SK-N-SH treated with all-trans-retinoic acid at 6 μM for 48 hours (cell line): ENCODE data around the gene CHAF1B.

Experiments
- ATAC-seq: fragments of 200-7000 bp; cut with Tn5 transposase; 3 replicates; pipeline ENCODE4 v1.9.1; 2020; ENCODE audit warnings: mild to moderate bottlenecking, moderate library complexity
- ARNTL ChIP-seq: fragments of 450-650 bp; formaldehyde crosslinking; IDR thresholded peaks from 2 replicates; pipeline ENCODE4 v1.5.0; 2020; ENCODE audit warnings: low read depth, mild to moderate bottlenecking, moderate library complexity, borderline replicate concordance
- BACH2 ChIP-seq: fragments of 250-450 bp; sonication (Bioruptor Pico); IDR thresholded peaks from 2 replicates; pipeline ENCODE4 v1.9.0; 2021; ENCODE audit warnings: mild to moderate bottlenecking, borderline replicate concordance
- CSDC2 ChIP-seq: fragments of 250-450 bp; sonication (Bioruptor Pico); IDR thresholded peaks from 2 replicates; pipeline ENCODE4 v1.5.0; 2020; ENCODE audit warnings: mild to moderate bottlenecking, moderate library complexity
- GLIS3 ChIP-seq: fragments of 250-450 bp; sonication (Bioruptor Pico); IDR thresholded peaks from 2 replicates; pipeline ENCODE4 v1.5.0; 2020; ENCODE audit warnings: mild to moderate bottlenecking, moderate library complexity
- ISL1 ChIP-seq: fragments of 250-450 bp; sonication (Bioruptor Pico); IDR thresholded peaks from 2 replicates; pipeline ENCODE4 v2.1.2; 2022; ENCODE audit warnings: mild to moderate bottlenecking, moderate library complexity
- OSR1 ChIP-seq: fragments of 250-450 bp; sonication (Bioruptor Pico); IDR thresholded peaks from 2 replicates; pipeline ENCODE4 v1.8.0; 2022; ENCODE audit warnings: moderate library complexity, mild to moderate bottlenecking, inconsistent platforms
- PPARA ChIP-seq: fragments of 250-450 bp; sonication (Bioruptor Pico); IDR thresholded peaks from 2 replicates; pipeline ENCODE4 v1.5.0; 2020; ENCODE audit warnings: mild to moderate bottlenecking, borderline replicate concordance
- RARB ChIP-seq: fragments of 250-450 bp; sonication (Bioruptor Pico); IDR thresholded peaks from 2 replicates; pipeline ENCODE4 v1.8.0; 2021; ENCODE audit warnings: mild to moderate bottlenecking, moderate library complexity
- SNAI2 ChIP-seq: fragments of 250-450 bp; sonication (Bioruptor Pico); IDR thresholded peaks from 2 replicates; pipeline ENCODE4 v1.5.0; 2020; ENCODE audit warnings: mild to moderate bottlenecking, moderate library complexity
- TCF4 ChIP-seq: fragments of 250-450 bp; sonication (Bioruptor Pico); IDR thresholded peaks from 2 replicates; pipeline ENCODE4 v1.8.0; 2021; ENCODE audit warnings: mild to moderate bottlenecking, moderate library complexity, borderline replicate concordance
- TOX ChIP-seq: fragments of 250-450 bp; sonication (Bioruptor Pico); IDR thresholded peaks from 2 replicates; pipeline ENCODE4 v1.8.0; 2021; ENCODE audit warnings: mild to moderate bottlenecking, moderate library complexity, borderline replicate concordance
- ZC3H10 ChIP-seq: fragments of 250-450 bp; sonication (Bioruptor Pico); IDR thresholded peaks from 2 replicates; pipeline ENCODE4 v1.5.1; 2021; ENCODE audit warnings: mild to moderate bottlenecking, moderate library complexity
- ZFP3 ChIP-seq: fragments of 250-450 bp; sonication (Bioruptor Pico); IDR thresholded peaks from 2 replicates; pipeline ENCODE4 v1.5.0; 2020; ENCODE audit warnings: mild to moderate bottlenecking, moderate library complexity
- ZFP30 ChIP-seq: fragments of 450-650 bp; formaldehyde crosslinking; IDR thresholded peaks from 2 replicates; pipeline ENCODE4 v1.5.0; 2022; ENCODE audit warnings: mild to moderate bottlenecking, moderate library complexity
- ZNF565 ChIP-seq: fragments of 450-650 bp; formaldehyde crosslinking; conservative IDR thresholded peaks from 2 replicates; pipeline ENCODE4 v1.5.0; 2020; ENCODE audit warnings: low read depth, mild to moderate bottlenecking, moderate library complexity
- ZNF70 ChIP-seq: fragments of 450-650 bp; formaldehyde crosslinking; IDR thresholded peaks from 2 replicates; pipeline ENCODE4 v1.5.0; 2020; ENCODE audit warnings: mild to moderate bottlenecking, moderate library complexity
- ZNF8 ChIP-seq: fragments of 450-650 bp; formaldehyde crosslinking; IDR thresholded peaks from 2 replicates; pipeline ENCODE4 v1.5.0; 2020; ENCODE audit warnings: mild to moderate bottlenecking, moderate library complexity
- TF ChIP-seq, protein P1 (sequence below): fragments of 250-450 bp; sonication (Bioruptor Pico); IDR thresholded peaks from 2 replicates; pipeline ENCODE4 v1.5.0; 2020; ENCODE audit warnings: mild to moderate bottlenecking, moderate library complexity
- TF ChIP-seq, protein P2 (sequence below): fragments of 250-450 bp; sonication (Bioruptor Pico); IDR thresholded peaks from 2 replicates; pipeline ENCODE4 v1.8.0; 2021; ENCODE audit warnings: low read depth, mild to moderate bottlenecking, moderate library complexity, borderline replicate concordance
- TF ChIP-seq, protein P3 (sequence below): fragments of 250-450 bp; sonication (Bioruptor Pico); IDR thresholded peaks from 2 replicates; pipeline ENCODE4 v1.8.0; 2020; ENCODE audit warnings: mild to moderate bottlenecking, moderate library complexity, borderline replicate concordance
- TF ChIP-seq, protein P4 (sequence below): fragments of 250-450 bp; sonication (Bioruptor Pico); IDR thresholded peaks from 2 replicates; pipeline ENCODE4 v1.5.1; 2021; ENCODE audit warnings: mild to moderate bottlenecking, moderate library complexity

The CHAF1B gene

DNA sequence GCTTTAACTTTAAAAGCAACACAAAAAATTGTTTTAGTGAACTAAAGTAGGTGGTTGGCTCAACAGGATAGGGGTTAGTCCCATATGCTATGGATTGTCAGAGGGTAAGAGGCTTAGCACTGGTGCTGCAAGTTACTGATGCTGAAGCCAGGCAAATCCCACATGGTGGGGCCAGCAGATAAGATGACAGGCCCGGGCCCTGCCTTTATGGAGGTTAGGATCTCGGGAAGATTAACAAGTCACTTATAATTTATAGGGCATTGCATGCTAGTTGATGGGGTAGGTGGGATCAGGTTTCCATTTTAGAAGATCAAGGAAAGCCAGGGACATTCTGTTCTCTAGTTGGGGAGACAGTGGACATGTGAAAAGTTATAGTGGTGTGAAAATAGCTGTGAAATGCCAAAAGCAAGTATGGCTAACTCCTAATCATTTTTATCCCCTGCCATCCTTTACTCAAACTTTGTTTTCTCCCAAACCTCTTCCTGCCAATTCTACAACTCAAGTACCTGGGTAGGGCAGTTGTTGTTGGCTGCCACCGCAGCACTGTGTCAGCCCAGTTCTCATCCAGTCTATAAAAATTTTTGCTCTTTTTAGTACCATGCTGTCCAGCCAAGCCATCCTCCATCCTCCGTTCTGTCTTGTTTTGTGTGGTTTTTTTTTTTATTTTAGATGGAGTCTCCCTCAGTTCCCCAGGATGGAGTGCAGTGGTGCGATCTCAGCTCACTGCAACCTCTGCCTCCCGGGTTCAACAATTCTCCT is 10.3 kb downstream of the CHAF1B start (continued):
- TF ChIP-seq, protein P1, sequence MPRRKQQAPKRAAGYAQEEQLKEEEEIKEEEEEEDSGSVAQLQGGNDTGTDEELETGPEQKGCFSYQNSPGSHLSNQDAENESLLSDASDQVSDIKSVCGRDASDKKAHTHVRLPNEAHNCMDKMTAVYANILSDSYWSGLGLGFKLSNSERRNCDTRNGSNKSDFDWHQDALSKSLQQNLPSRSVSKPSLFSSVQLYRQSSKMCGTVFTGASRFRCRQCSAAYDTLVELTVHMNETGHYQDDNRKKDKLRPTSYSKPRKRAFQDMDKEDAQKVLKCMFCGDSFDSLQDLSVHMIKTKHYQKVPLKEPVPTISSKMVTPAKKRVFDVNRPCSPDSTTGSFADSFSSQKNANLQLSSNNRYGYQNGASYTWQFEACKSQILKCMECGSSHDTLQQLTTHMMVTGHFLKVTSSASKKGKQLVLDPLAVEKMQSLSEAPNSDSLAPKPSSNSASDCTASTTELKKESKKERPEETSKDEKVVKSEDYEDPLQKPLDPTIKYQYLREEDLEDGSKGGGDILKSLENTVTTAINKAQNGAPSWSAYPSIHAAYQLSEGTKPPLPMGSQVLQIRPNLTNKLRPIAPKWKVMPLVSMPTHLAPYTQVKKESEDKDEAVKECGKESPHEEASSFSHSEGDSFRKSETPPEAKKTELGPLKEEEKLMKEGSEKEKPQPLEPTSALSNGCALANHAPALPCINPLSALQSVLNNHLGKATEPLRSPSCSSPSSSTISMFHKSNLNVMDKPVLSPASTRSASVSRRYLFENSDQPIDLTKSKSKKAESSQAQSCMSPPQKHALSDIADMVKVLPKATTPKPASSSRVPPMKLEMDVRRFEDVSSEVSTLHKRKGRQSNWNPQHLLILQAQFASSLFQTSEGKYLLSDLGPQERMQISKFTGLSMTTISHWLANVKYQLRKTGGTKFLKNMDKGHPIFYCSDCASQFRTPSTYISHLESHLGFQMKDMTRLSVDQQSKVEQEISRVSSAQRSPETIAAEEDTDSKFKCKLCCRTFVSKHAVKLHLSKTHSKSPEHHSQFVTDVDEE (CRISPR knock-in tag): no peak
- no peak for TF ChIP-seq GLIS3 (CRISPR knock-in tag)
- TF ChIP-seq ZNF70 (CRISPR knock-in tag): no peak
- no peak for TF ChIP-seq TCF4 (CRISPR knock-in tag)

DNA sequence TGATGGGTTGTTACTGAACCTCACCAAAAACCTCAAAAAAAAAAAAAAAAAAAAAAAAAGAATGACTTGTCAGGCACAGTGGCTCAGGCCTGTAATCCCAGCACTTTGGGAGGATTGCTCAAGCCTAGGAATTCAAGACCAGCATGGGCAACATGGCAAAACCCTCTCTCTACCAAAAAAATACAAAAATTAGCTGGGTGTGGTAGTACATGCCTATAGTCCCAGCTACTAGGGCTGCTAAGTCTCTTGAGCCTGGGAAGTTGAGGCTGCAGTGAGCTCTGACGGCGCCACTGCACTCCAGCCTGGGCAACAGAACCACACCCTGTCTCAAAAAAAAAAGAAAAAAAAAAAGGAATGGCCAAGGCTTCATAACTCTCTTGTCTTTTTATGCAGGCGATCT is 11.1 kb downstream of the CHAF1B start:
- no peak for ATAC-seq
- no peak for TF ChIP-seq ZFP30
- TF ChIP-seq CSDC2 (CRISPR knock-in tag): no peak
- no peak for TF ChIP-seq OSR1 (CRISPR knock-in tag)
- TF ChIP-seq, protein P2, sequence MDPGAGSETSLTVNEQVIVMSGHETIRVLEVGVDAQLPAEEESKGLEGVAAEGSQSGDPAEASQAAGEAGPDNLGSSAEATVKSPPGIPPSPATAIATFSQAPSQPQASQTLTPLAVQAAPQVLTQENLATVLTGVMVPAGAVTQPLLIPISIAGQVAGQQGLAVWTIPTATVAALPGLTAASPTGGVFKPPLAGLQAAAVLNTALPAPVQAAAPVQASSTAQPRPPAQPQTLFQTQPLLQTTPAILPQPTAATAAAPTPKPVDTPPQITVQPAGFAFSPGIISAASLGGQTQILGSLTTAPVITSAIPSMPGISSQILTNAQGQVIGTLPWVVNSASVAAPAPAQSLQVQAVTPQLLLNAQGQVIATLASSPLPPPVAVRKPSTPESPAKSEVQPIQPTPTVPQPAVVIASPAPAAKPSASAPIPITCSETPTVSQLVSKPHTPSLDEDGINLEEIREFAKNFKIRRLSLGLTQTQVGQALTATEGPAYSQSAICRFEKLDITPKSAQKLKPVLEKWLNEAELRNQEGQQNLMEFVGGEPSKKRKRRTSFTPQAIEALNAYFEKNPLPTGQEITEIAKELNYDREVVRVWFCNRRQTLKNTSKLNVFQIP: no peak
- no peak for TF ChIP-seq TCF4 (CRISPR knock-in tag)
- no peak for TF ChIP-seq ISL1
- no peak for TF ChIP-seq RARB (CRISPR knock-in tag)
- no peak for TF ChIP-seq ZNF565 (CRISPR knock-in tag)

DNA sequence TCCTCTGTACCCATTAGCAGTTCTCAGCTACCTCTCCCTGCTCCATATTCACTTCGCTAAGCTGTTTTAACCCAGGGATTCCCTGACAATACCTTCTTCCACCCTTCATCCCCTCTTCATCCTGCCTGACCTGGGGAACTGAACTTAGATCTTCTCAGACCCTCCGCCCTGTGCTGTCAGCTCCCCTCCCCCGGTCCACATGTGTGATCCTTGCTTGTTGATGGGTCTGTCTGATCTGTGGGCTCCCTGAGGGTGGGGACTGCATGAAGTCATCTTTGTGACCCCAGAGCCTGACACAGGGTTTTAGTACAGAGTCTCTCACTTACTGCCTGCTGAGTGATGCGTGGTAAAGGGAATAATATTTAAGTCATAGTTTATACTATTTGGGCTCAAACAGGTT is 11.8 kb downstream of the CHAF1B start:
- TF ChIP-seq, protein P3, sequence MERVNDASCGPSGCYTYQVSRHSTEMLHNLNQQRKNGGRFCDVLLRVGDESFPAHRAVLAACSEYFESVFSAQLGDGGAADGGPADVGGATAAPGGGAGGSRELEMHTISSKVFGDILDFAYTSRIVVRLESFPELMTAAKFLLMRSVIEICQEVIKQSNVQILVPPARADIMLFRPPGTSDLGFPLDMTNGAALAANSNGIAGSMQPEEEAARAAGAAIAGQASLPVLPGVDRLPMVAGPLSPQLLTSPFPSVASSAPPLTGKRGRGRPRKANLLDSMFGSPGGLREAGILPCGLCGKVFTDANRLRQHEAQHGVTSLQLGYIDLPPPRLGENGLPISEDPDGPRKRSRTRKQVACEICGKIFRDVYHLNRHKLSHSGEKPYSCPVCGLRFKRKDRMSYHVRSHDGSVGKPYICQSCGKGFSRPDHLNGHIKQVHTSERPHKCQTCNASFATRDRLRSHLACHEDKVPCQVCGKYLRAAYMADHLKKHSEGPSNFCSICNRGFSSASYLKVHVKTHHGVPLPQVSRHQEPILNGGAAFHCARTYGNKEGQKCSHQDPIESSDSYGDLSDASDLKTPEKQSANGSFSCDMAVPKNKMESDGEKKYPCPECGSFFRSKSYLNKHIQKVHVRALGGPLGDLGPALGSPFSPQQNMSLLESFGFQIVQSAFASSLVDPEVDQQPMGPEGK (CRISPR knock-in tag): no peak
- TF ChIP-seq, protein P4, sequence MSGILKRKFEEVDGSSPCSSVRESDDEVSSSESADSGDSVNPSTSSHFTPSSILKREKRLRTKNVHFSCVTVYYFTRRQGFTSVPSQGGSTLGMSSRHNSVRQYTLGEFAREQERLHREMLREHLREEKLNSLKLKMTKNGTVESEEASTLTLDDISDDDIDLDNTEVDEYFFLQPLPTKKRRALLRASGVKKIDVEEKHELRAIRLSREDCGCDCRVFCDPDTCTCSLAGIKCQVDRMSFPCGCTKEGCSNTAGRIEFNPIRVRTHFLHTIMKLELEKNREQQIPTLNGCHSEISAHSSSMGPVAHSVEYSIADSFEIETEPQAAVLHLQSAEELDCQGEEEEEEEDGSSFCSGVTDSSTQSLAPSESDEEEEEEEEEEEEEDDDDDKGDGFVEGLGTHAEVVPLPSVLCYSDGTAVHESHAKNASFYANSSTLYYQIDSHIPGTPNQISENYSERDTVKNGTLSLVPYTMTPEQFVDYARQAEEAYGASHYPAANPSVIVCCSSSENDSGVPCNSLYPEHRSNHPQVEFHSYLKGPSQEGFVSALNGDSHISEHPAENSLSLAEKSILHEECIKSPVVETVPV (CRISPR knock-in tag): no peak
- TF ChIP-seq ZFP3 (CRISPR knock-in tag) (no peak), ISL1 (no peak), TCF4 (CRISPR knock-in tag) (no peak), ZNF8 (CRISPR knock-in tag) (no peak), ZNF70 (CRISPR knock-in tag) (no peak), ARNTL (no peak), BACH2 (CRISPR knock-in tag) (no peak), TOX (CRISPR knock-in tag) (no peak), SNAI2 (CRISPR knock-in tag) (no peak), PPARA (CRISPR knock-in tag) (no peak), ZC3H10 (CRISPR knock-in tag) (no peak)
- TF ChIP-seq, protein P2: no peak
- no peak for ATAC-seq
